NCI-H1417 treated with DMSO at 0.1 percent for 48 hours (cell line): ENCODE data around the gene DCAF4.
A peak's percentile ranks its signal among the peaks of the same experiment; 100 is the strongest.

Experiments used
- DNase-seq: peaks from one replicate; lab custom pipeline; 2025; lab: John Stamatoyannopoulos, UW

DCAF4 gene, protein sequence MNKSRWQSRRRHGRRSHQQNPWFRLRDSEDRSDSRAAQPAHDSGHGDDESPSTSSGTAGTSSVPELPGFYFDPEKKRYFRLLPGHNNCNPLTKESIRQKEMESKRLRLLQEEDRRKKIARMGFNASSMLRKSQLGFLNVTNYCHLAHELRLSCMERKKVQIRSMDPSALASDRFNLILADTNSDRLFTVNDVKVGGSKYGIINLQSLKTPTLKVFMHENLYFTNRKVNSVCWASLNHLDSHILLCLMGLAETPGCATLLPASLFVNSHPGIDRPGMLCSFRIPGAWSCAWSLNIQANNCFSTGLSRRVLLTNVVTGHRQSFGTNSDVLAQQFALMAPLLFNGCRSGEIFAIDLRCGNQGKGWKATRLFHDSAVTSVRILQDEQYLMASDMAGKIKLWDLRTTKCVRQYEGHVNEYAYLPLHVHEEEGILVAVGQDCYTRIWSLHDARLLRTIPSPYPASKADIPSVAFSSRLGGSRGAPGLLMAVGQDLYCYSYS

DNA sequence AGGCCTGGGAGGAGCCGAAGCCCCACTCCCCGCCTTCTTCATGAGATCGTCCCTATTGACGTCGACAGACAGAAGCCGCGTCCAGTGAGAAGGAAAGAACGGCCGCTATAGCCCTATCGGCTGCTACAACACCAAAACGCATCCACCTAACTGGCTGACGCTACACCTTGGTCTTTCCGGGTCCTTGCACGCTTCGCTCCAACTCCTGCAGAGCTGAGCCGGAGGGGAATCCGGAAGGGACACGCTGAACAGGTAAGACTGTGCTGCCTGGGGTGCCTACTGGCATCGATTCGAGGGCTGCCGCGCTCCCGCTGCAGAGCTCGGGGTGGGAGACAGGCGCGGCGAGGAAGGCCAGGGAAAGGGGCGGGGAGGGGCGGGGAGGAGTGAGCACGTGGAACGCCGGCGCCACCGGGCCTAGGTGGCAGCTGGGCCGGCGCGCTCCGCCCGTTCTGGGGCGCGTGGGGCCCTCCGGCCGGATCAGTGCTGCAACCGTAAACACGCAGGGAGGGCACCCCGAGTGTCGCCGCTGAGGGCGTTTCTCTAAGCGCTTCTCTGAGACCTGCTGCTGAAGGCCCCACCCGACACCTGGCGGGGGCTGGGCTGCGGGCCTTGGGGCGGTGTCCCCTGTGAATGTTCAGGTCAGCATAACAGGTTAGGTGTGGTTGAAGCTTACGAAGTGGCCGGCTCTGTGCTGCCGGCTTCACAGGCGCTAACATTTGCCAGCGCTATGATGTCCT lies at the start of gene DCAF4:
Gene DCAF4 (plus strand): TSS at position 173 of the 737 bp plus-strand sequence. CDS start 11,515 bp downstream, outside the sequence.
- peak; percentile 94 for DNase-seq

DNA sequence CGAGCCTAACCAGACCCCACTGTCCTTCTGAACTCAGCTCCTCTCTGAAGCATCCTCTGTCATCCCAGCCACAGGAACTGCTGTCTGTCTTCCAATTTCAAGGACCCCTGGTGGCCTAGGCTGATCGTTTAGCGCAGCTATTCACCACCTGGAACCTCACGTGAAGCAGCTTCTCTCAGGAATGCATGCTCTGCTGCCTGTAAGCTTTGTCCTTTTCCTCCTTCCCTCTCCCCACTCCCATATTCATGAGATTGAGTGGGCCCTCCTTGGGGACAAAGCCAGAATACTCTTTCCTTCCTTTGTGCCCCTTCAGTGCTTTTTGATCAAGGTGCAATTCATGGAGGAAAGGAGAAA lies 49.6 kb upstream of the DCAF4 start:
- DNase-seq: no peak

DNA sequence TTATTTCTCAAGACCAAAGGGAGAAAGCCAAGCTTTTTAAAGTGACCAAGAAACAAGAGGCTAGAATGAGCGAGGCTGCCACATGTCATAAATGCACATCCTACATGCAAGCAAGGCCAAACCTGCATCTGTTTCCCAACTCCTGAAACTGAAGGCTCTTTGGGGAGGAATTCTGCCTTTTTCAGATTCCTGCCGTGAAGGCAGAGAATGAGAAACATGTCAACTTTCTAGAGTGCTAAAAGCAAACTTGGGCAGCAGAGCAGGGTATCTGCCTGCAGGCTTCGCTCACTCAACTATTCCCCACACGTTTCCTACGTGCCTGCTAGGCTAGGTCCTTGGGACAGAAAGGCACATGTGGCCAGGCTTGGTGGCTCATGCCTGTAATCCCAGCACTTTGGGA lies 47.5 kb upstream of the DCAF4 start:
- no peak for DNase-seq

DNA sequence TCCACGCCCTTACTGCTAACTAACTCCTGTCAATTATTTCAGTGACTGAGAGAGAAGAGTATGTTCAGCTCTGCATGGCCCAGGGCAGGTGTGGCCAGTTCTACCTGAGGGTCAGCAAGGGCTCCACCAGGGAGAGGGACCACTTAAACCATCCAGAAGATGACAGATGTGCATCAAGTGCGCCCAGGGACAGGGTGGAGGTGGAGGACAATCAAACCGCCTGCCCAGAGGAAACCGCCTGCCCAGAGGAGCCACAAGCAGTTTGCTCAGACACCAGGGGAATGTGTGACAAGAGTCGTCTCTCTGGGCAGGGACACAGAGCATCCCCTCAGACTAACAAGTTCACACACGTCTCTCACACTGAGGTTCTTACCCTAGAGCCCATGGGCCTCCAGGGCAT lies 46.8 kb upstream of the DCAF4 start:
- DNase-seq: no peak

DNA sequence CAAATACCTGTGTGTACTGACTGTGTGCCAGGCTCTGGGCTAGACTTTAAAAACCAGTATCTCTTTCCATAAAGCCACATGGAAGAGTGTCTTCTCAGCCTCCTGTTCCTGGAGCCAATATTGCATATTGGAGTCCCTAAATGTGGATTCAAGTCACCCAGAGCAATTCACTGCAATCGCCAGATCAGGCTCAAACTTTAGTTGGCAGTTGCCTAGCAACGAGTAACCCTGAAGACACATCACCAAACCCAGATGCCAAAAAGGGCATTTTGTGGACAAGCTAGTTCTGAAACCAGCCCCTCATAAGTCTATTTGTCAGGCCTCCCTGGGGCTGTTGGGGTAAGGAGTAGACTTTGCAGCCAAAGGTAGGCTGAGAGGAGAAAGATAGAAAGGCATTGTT lies 46.1 kb upstream of the DCAF4 start:
- no peak for DNase-seq

- DNase-seq: no peak
Observed at GRCh38 chr14:72880820-72881219, 45.4 kb upstream of the DCAF4 start.

DNA sequence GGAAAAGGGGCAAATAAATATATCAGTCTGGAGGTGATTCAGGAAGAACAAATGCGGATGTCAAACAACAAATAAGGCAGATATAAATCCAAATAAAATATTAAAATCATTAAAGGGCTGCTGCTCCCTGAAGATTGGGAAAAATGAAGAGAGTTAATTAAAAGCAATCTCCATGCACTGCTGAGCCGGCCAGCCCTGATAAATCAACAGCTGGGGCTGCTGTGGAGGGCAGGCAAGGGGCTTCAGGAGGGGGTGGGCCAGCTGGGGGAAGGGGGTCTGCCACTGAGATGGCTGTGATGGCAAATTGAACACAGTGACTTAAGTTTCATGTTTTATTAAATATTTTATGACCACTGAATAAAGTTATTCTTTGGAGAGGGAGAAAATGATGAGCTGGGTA lies 44.7 kb upstream of the DCAF4 start:
- DNase-seq: no peak

DNA sequence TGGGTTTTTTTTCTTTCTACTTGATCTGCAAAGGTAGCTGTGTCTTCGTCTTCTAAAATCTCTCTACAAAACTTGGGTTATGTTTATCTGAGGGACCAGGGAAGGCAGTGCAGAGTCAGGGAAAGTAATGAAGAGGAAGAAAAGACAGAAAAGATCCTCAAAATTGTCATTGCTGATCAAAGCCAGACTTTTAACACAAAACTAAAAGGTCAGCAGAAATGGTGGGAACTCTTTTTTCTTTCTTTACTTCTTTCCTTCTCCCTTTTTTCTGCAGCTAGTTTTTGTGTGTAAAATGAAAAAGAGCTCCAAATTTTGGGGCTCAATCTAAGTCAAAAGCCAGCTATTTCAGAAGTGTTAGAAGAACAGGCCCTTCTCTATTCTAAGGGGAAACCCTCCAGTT lies 44.2 kb upstream of the DCAF4 start:
- DNase-seq: no peak

- DNase-seq: no peak
Observed at GRCh38 chr14:72882463-72882862, 43.8 kb upstream of the DCAF4 start.

- no peak for DNase-seq
Observed at GRCh38 chr14:72883109-72883508, 43.2 kb upstream of the DCAF4 start.

GRCh38 chr14:72883961-72884360 lies 42.3 kb upstream of the DCAF4 start:
- DNase-seq: no peak

DNA sequence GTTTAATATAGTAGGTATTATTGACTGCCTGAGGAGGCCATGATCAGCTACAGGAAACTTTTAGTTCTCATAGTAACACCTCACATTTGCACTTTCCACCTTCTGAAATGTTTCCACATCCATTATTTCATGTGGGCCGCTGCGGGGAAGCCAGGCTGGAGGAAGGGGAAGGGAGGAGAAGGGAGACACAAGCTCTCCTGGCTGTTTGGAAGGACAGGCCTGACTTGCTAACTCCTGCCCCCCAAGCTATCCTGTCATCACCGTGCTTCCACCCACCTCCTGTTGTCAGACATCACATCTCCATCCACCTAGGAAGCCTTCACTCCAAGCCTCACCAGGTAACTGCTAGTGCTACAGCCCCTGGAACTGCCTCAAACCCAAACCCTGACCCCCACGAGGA lies 41.9 kb upstream of the DCAF4 start:
- no peak for DNase-seq

DNA sequence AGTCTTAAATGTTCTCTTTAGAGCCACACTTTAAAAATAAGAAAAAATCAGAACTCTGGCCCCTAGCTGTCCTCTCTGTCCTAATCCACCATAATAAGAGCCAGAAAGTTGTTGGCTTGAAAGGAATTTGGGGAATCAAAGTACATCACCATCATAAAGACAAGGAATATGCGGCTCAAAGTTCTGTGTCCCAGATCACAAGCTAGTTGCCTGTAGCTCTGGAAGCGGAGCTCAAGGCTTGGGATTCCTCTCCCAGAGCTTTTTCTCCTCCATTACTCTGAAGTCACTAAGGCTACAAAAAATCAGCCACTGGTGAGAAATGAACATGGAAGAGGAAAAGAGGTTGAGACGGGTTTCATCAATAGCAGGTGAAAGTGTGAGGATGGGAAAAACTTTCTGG lies 38.8 kb upstream of the DCAF4 start:
- no peak for DNase-seq

GRCh38 chr14:72888192-72888591 lies 38.1 kb upstream of the DCAF4 start:
- no peak for DNase-seq

- no peak for DNase-seq
Observed at GRCh38 chr14:72888636-72889201, 37.5 kb upstream of the DCAF4 start.

GRCh38 chr14:72889366-72889765 lies 36.9 kb upstream of the DCAF4 start:
- no peak for DNase-seq

GRCh38 chr14:72891666-72892102 lies 34.6 kb upstream of the DCAF4 start:
- DNase-seq: no peak

GRCh38 chr14:72892103-72892878 lies 34.0 kb upstream of the DCAF4 start:
- DNase-seq: no peak

DNA sequence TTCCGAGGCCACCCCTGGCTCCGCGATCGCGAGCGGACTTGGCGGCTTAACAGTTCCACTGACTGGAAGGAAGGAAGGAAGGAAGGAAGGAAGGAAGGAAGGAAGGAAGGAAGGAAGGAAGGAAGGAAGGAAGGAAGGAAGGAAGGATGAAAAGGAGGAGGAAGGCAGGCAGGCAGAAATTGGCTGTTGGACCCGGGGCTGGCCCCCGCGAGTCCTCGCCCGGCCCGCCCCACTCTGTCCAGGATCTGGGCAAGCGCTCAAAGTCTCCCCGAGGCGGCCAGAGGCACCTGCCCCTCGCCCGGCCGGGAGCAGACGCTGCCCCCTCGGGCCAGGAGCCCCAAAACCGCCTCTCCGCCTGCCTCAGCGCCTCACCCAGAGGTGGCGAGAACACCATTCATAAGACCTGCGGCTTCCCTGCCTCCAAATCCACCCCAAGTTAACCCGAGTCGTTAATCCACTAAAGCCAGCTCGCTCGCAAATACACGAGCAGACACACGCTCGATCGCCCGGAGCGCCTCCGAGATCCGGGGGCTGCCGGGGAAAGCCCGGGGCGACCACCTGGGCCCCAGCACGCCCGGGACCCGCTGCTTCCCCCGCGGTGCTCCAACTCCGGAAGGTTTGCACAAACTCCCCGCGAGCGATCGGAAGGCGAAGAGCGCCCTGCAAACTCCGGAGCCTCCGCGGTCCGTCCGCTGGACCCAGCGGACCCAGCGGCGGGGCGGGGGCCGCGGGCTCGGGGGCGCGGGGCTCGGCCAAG lies 33.2 kb upstream of the DCAF4 start:
- DNase-seq: no peak

DNA sequence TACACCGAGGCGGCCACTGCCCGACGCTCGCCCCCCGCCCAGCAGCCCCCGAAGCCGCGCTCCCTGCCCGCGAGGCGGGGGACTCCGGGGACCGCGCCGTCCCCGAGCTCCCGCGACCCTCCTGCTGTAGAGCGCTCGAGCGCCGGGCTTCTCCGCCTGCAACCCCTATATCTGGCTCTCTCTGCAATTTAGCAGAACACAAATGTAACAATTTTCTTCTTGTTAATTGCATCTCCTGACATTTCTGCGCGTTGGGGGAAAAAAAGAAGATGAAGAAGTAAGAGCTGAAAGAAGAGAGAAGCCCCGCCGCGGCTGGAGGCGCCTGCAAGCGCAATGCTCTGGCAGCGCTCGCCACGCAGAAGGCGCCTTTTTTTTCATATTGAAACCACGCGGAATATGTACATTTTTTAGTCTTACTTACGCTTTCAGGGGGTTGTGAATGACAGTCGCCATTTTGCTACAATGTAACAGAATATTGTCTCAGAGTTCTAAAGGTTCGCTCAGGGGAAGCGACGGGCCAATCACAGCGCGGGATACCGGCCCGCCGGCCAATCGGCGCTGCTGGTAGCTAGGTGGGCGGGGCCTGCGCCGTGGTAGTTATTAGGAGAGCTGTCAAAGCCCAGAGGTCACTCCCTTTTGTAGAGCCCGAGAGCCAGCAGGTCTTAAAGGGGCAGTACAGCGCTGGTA lies 32.5 kb upstream of the DCAF4 start, which contains the start of gene DPF3:
Gene DPF3 (minus strand): TSS at position 466 of the 687 bp plus-strand sequence. CDS start 13 bp downstream, at position 453.
- DNase-seq: peak; percentile 92

- DNase-seq: no peak
Observed at GRCh38 chr14:72894323-72894622, 32.0 kb upstream of the DCAF4 start.
